ENCODE data around the gene ZAP70.

Gene ZAP70

DNA sequence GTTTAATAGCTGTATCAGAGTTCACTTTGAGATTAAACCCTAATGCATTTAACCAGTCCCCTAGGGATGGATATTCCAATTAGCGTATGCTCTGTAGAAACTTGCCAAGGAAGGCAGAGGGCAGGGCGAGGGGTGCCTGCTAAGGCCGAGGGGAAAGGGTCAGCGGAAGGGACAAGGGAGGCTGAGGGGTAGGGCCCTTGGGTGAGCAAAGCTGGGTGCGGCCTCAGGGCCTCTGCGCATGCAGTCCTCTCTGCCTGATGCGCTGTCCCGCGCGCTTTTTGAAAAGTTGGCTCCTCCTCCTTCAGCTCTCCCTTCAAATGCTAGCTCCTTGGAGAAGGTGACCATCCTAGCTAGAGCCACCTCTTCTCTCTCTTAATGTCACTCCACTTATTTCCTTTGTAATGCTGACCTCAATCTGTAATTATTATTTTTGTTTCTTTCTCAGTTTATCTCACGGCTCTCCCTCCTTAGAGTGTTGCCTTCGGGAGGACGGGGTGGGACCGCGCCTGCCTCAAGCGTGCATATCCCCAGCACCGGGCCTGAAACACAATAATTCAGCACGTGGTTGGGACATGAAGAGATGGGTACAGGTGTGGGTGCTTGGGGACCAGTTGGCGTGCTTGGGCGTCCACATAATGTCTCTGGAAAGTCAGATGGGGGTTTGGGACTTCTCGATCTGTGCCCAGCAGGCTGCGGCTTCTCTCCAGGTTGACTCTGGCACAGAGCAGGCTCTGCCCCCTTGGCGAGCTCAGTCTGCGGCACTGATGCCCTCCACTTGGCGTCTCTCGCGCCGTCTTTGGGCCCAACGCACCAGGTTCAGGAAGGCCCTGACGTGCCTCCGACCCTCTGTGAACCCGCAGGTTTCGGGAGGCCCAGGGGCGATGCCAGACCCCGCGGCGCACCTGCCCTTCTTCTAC lies 10.0 kb downstream of the ZAP70 start:
- Histone ChIP-seq H3K9ac (ENCODE audit: low read length in 5 of 5) (no peak overlapping the region), H3K36me3 (ENCODE audit: control insufficient read depth in 5 of 5, insufficient read depth in 5 of 5, low read length in 5 of 5) (no peaks in the 10 kb centered on the region), H3K9me3 (ENCODE audit: control insufficient read depth in 5 of 5, low read length in 5 of 5) (peaks cover 0 to 5% (median 3%) of the 10 kb centered on the region in 5 donors), H3K27ac (ENCODE audit: low read depth, low read length) (no peak overlapping the region), H3K4me3 (ENCODE audit: low read depth in 1 of 5, low read length in 5 of 5) (no peak overlapping the region), H3K27me3 (ENCODE audit: control insufficient read depth in 5 of 5, insufficient read depth in 4 of 5, low read length in 5 of 5) (peaks cover 0 to 7% (median 1%) of the 10 kb centered on the region in 5 donors), H3K4me1 (ENCODE audit: control insufficient read depth in 5 of 5, insufficient read depth in 5 of 5, low read length in 5 of 5) (peaks cover 0 to 28% (median 7%) of the 10 kb centered on the region in 5 donors)

GRCh38 chr2:97724073-97724410 lies 10.7 kb downstream of the ZAP70 start:
- peaks cover 0 to 7% (median 0%) of the 10 kb centered on the region in 5 donors for H3K27me3 ChIP-seq (ENCODE audit: control insufficient read depth in 5 of 5, insufficient read depth in 4 of 5, low read length in 5 of 5)
- H3K4me3 ChIP-seq (ENCODE audit: low read depth in 1 of 5, low read length in 5 of 5): no peak overlapping the region
- peaks cover 0 to 5% (median 3%) of the 10 kb centered on the region in 5 donors for H3K9me3 ChIP-seq (ENCODE audit: control insufficient read depth in 5 of 5, low read length in 5 of 5)
- H3K4me1 ChIP-seq (ENCODE audit: control insufficient read depth in 5 of 5, insufficient read depth in 5 of 5, low read length in 5 of 5): peaks cover 0 to 28% (median 7%) of the 10 kb centered on the region in 5 donors
- H3K36me3 ChIP-seq (ENCODE audit: control insufficient read depth in 5 of 5, insufficient read depth in 5 of 5, low read length in 5 of 5): no peaks in the 10 kb centered on the region
- H3K9ac ChIP-seq (ENCODE audit: low read length in 5 of 5): no peak overlapping the region
- H3K27ac ChIP-seq (ENCODE audit: low read depth, low read length): no peak overlapping the region

GRCh38 chr2:97724501-97724900 lies 11.1 kb downstream of the ZAP70 start:
- H3K4me3 ChIP-seq (ENCODE audit: low read depth in 1 of 5, low read length in 5 of 5): no peak overlapping the region
- H3K36me3 ChIP-seq (ENCODE audit: control insufficient read depth in 5 of 5, insufficient read depth in 5 of 5, low read length in 5 of 5): no peaks in the 10 kb centered on the region
- no peak overlapping the region for H3K27ac ChIP-seq (ENCODE audit: low read depth, low read length)
- peaks cover 0 to 28% (median 7%) of the 10 kb centered on the region in 5 donors for H3K4me1 ChIP-seq (ENCODE audit: control insufficient read depth in 5 of 5, insufficient read depth in 5 of 5, low read length in 5 of 5)
- H3K9ac ChIP-seq (ENCODE audit: low read length in 5 of 5): no peak overlapping the region
- H3K27me3 ChIP-seq (ENCODE audit: control insufficient read depth in 5 of 5, insufficient read depth in 4 of 5, low read length in 5 of 5): peaks cover 0 to 7% (median 0%) of the 10 kb centered on the region in 5 donors
- H3K9me3 ChIP-seq (ENCODE audit: control insufficient read depth in 5 of 5, low read length in 5 of 5): peaks cover 0 to 5% (median 3%) of the 10 kb centered on the region in 5 donors

DNA sequence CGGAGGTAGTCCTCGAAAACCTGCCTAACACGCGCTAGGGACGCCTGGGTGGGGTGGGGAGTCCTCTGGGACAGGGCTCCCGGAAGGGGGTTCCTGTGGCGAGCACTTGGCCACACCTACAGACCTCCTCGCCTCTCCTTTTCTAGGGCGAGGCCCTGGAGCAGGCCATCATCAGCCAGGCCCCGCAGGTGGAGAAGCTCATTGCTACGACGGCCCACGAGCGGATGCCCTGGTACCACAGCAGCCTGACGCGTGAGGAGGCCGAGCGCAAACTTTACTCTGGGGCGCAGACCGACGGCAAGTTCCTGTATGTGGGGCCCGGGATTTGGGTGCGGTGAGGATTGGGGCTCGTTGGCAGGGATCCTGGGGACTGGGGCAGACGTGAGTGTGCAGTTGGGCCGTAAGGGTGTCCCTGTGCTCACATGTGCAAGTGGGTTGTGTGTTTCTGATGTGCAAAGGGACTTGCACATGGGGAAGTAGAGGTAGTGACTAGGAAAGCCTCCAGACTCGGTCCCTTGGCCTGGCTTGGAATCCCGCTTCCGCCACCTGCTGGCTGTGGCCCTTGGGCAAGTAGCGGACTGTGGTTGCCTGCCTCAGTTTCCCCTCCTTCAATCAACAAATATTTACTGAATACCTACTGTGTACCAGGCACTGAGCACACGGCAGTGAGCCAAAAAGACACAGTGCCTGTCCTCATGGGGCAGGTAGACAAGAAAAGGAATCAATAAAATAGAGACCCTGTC lies 11.7 kb downstream of the ZAP70 start:
- H3K4me1 ChIP-seq (ENCODE audit: control insufficient read depth in 5 of 5, insufficient read depth in 5 of 5, low read length in 5 of 5): peaks cover 0 to 28% (median 7%) of the 10 kb centered on the region in 5 donors
- H3K9me3 ChIP-seq (ENCODE audit: control insufficient read depth in 5 of 5, low read length in 5 of 5): peaks cover 0 to 9% (median 7%) of the 10 kb centered on the region in 5 donors
- no peak overlapping the region for H3K9ac ChIP-seq (ENCODE audit: low read length in 5 of 5)
- no peaks in the 10 kb centered on the region for H3K36me3 ChIP-seq (ENCODE audit: control insufficient read depth in 5 of 5, insufficient read depth in 5 of 5, low read length in 5 of 5)
- peaks cover 0 to 7% (median 0%) of the 10 kb centered on the region in 5 donors for H3K27me3 ChIP-seq (ENCODE audit: control insufficient read depth in 5 of 5, insufficient read depth in 4 of 5, low read length in 5 of 5)
- no peak overlapping the region for H3K27ac ChIP-seq (ENCODE audit: low read depth, low read length)
- no peak overlapping the region for H3K4me3 ChIP-seq (ENCODE audit: low read depth in 1 of 5, low read length in 5 of 5)

DNA sequence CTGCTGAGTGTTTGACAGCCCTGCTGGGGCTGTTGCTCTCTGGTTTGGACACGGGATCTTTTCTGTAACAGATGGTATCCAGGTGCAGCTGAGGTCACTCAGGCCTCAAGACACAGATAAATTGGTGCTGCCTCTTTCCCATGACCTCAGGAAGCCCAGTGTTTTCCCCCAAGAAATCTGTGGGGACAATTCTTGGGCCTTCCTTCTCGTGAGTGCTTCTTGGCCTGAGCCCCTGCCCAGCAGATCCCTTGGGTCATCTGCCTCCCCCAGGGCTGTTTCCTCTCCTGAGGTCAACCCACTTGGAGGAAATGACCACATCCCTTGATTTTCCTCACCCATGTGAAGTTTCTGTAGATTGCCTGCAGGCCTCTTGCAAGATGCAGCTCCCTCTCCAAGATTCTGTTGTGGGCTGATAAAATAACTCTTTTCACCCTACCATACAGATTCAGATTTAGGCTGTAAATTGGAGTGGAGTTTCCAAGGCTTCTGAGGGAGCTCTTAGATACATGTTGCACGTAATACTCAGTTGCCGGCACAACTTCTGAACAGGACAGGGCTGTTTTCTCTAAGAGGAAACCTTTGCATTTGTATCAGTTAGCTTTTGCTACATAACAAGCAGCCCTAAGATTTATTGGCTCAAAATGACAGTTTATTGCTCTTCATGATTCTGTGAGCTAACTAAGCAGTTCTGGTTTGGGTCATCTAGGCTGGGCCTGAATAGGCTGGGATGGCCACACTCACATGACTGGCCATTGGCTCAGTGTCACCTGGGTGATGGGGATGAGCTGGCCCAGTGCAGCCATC lies 13.1 kb downstream of the ZAP70 start:
- H3K4me1 ChIP-seq (ENCODE audit: control insufficient read depth in 5 of 5, insufficient read depth in 5 of 5, low read length in 5 of 5): peaks cover 0 to 28% (median 7%) of the 10 kb centered on the region in 5 donors
- H3K9me3 ChIP-seq (ENCODE audit: control insufficient read depth in 5 of 5, low read length in 5 of 5): peaks cover 0 to 13% (median 11%) of the 10 kb centered on the region in 5 donors
- peak overlapping the region in 1 of 5 donors; percentile 17 for H3K4me3 ChIP-seq (ENCODE audit: low read depth in 1 of 5, low read length in 5 of 5)
- H3K27ac ChIP-seq (ENCODE audit: low read depth, low read length): peak overlapping the region; percentile 7
- peaks cover 0 to 7% (median 0%) of the 10 kb centered on the region in 5 donors for H3K27me3 ChIP-seq (ENCODE audit: control insufficient read depth in 5 of 5, insufficient read depth in 4 of 5, low read length in 5 of 5)
- H3K36me3 ChIP-seq (ENCODE audit: control insufficient read depth in 5 of 5, insufficient read depth in 5 of 5, low read length in 5 of 5): no peaks in the 10 kb centered on the region
- H3K9ac ChIP-seq (ENCODE audit: low read length in 5 of 5): no peak overlapping the region

DNA sequence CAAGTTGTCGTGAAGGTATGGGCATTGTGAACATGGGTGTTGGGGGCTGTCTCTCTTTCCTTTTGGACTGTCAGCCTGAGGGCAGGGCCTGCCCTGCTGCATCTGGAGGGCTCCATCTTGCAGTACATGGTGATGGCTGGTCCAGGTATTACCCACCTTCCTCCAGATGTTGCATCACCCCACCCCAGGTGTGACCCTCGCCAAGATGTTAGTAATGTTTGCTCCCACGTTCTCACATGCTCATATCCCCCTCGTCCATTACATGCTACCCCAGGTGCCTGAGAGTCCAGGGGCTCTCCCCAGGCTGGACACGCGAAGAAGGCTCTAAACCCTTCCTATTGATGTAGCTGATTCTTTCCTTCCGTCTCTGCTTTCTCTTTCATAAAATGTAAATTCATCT lies 13.9 kb downstream of the ZAP70 start:
- H3K27me3 ChIP-seq (ENCODE audit: control insufficient read depth in 5 of 5, insufficient read depth in 4 of 5, low read length in 5 of 5): peaks cover 0 to 7% (median 0%) of the 10 kb centered on the region in 5 donors
- peaks cover 0 to 28% (median 7%) of the 10 kb centered on the region in 5 donors for H3K4me1 ChIP-seq (ENCODE audit: control insufficient read depth in 5 of 5, insufficient read depth in 5 of 5, low read length in 5 of 5)
- peaks cover 0 to 13% (median 11%) of the 10 kb centered on the region in 5 donors for H3K9me3 ChIP-seq (ENCODE audit: control insufficient read depth in 5 of 5, low read length in 5 of 5)
- no peaks in the 10 kb centered on the region for H3K36me3 ChIP-seq (ENCODE audit: control insufficient read depth in 5 of 5, insufficient read depth in 5 of 5, low read length in 5 of 5)
- H3K4me3 ChIP-seq (ENCODE audit: low read depth in 1 of 5, low read length in 5 of 5): no peak overlapping the region
- H3K9ac ChIP-seq (ENCODE audit: low read length in 5 of 5): no peak overlapping the region
- no peak overlapping the region for H3K27ac ChIP-seq (ENCODE audit: low read depth, low read length)

DNA sequence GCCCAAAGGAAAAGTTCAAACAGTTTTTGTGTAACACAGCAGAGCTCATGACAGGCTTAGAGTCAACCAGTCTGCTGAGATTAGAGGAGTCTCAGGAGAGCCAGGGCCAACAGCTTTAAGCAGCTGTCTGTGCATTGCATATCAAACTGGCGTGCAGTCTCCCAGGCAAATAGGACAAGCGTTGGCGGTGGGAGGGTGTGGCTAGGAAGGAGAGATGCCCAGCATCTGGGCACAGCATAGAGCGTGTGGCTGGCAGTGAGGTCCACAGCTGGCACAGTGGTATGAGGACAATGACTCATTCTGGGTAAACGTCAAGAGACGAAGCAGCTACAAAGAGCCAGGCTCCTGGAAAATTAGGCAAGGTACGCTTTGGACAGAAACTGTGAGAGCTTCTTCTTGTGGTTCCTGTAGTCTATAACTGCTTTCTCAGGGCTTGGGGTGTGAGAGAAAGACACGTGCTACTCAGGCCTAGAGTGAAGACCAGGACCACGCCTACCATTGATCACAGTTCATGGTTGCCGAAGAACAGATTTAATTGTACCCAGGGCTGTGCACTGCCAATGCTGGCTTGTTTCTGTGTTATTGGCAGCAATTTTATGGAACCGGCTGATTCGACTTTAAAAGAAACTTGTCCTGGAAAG lies 14.8 kb downstream of the ZAP70 start:
- H3K36me3 ChIP-seq (ENCODE audit: control insufficient read depth in 5 of 5, insufficient read depth in 5 of 5, low read length in 5 of 5): no peaks in the 10 kb centered on the region

DNA sequence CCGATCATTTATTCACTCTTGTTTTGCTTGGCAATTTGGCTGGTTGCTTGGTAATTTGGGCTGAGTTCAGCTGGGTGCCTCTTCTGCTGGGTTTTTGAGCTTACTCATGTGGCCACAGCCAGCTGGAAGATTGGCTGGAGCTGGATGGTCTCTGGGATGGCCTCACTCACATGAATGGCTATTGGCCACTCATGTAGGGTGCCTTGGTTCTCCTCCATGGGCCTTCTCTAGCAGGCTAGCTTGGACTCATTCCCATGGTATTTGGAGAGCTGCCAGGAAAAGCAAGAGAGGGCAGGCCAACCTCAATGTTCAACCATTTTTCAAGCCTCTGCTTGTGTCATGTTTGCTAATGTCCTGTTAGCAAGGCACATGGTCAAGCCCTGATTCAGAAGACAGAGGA lies 16.9 kb downstream of the ZAP70 start:
- H3K4me1 ChIP-seq (ENCODE audit: control insufficient read depth in 5 of 5, insufficient read depth in 5 of 5, low read length in 5 of 5): peaks cover 0 to 25% (median 7%) of the 10 kb centered on the region in 5 donors
- no peak overlapping the region for H3K27ac ChIP-seq (ENCODE audit: low read depth, low read length)
- peak overlapping the region in 1 of 5 donors; percentile 36 for H3K4me3 ChIP-seq (ENCODE audit: low read depth in 1 of 5, low read length in 5 of 5)
- no peaks in the 10 kb centered on the region for H3K36me3 ChIP-seq (ENCODE audit: control insufficient read depth in 5 of 5, insufficient read depth in 5 of 5, low read length in 5 of 5)
- H3K9me3 ChIP-seq (ENCODE audit: control insufficient read depth in 5 of 5, low read length in 5 of 5): peaks cover 0 to 13% (median 11%) of the 10 kb centered on the region in 5 donors
- H3K27me3 ChIP-seq (ENCODE audit: control insufficient read depth in 5 of 5, insufficient read depth in 4 of 5, low read length in 5 of 5): peaks cover 0 to 4% (median 0%) of the 10 kb centered on the region in 5 donors
- no peak overlapping the region for H3K9ac ChIP-seq (ENCODE audit: low read length in 5 of 5)

More for the DNA sequence above, 14.8 kb downstream of the ZAP70 start:
- Histone ChIP-seq H3K9me3 (ENCODE audit: control insufficient read depth in 5 of 5, low read length in 5 of 5) (peaks cover 0 to 13% (median 11%) of the 10 kb centered on the region in 5 donors), H3K4me1 (ENCODE audit: control insufficient read depth in 5 of 5, insufficient read depth in 5 of 5, low read length in 5 of 5) (peaks cover 0 to 28% (median 7%) of the 10 kb centered on the region in 5 donors), H3K4me3 (ENCODE audit: low read depth in 1 of 5, low read length in 5 of 5) (no peak overlapping the region), H3K27me3 (ENCODE audit: control insufficient read depth in 5 of 5, insufficient read depth in 4 of 5, low read length in 5 of 5) (peaks cover 0 to 7% (median 0%) of the 10 kb centered on the region in 5 donors), H3K27ac (ENCODE audit: low read depth, low read length) (no peak overlapping the region), H3K9ac (ENCODE audit: low read length in 5 of 5) (no peak overlapping the region)

All from subcutaneous abdominal adipose tissue (tissue), 5 donors.